Measurements from ENCODE around the gene APBA1. TPM values are rescaled to one million over a fixed set of nuclear protein-coding genes. Genes with fewer than 3 reads are reported as not detected.

Gene APBA1
- total RNA-seq, 1 donor from 2014 or later, result 4.3 TPM

DNA sequence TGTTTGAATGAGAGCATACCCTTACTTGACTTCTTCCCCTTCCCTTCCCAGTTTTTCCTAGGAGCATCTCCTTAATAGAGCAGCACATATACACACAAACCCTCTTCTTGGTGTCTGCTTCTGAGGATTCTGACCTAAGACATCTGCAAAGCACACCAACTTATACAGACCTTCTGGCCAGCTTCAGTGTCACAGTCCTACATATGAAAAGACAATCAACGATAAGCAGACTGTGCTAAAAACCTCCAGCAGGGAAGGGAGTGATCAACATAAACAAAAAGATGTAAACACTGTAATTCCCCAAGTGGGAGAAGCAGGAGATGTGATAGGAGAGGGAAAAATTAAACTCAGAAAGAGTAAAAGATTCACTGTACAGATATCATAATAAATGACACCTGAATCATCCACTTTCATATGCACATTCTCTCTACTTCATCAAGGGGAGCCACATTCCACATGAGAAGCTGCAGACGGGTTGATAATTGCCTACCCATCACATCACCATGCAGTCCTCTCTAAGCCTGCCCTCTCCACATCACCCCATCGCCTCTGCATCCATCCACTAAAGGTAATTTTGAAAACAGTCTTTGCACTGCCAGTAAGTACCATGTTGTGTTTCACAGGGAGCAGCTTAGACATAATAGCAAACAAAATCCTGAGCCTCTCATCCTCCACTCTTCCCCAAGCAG, 13.0 kb downstream of the APBA1 start:
- intact Hi-C loops (cut with DNase I), result no loop called here
- no peaks in the 10 kb centered on the region for H3K9me3 ChIP-seq
- H3K36me3 ChIP-seq, result no peaks in the 10 kb centered on the region
- no peak overlapping the region for H3K27ac ChIP-seq
- H3K4me3 ChIP-seq, result no peak overlapping the region
- no peak for ATAC-seq
- H3K27me3 ChIP-seq (ENCODE audit: low read depth), result no peaks in the 10 kb centered on the region
- TF ChIP-seq, protein P1, sequence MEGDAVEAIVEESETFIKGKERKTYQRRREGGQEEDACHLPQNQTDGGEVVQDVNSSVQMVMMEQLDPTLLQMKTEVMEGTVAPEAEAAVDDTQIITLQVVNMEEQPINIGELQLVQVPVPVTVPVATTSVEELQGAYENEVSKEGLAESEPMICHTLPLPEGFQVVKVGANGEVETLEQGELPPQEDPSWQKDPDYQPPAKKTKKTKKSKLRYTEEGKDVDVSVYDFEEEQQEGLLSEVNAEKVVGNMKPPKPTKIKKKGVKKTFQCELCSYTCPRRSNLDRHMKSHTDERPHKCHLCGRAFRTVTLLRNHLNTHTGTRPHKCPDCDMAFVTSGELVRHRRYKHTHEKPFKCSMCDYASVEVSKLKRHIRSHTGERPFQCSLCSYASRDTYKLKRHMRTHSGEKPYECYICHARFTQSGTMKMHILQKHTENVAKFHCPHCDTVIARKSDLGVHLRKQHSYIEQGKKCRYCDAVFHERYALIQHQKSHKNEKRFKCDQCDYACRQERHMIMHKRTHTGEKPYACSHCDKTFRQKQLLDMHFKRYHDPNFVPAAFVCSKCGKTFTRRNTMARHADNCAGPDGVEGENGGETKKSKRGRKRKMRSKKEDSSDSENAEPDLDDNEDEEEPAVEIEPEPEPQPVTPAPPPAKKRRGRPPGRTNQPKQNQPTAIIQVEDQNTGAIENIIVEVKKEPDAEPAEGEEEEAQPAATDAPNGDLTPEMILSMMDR (IDR thresholded peaks at IDR 0.05), result no peak
- H3K4me1 ChIP-seq, result no peaks in the 10 kb centered on the region
- no peak for DNase-seq

DNA sequence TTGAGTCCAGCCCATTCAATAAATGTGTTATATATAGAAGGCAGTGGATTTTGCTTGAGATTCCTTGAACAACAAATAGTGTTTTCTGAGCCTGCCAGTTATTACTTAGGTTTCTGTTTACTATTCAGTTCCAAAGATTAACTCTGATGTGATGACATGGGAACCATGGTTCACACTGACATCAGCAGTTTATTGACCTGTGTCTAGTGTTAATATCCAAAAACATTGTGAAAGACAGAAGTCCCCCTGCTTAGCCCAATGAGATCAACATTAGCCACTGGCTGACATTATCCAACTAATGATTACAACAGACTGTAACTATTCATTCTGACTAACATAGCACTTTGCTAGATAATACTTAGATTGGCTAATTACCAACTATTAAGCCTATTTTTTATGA, 14.9 kb downstream of the APBA1 start:
- Histone ChIP-seq H3K4me1 (no peaks in the 10 kb centered on the region), H3K27me3 (ENCODE audit: low read depth) (no peaks in the 10 kb centered on the region), H3K4me3 (no peak overlapping the region), H3K36me3 (no peaks in the 10 kb centered on the region), H3K9me3 (no peaks in the 10 kb centered on the region), H3K27ac (no peak overlapping the region)
- intact Hi-C loops (cut with DNase I), result no loop called here
- ATAC-seq, result no peak
- DNase-seq, result no peak
- TF ChIP-seq, protein P1 (IDR thresholded peaks at IDR 0.05), result no peak

DNA sequence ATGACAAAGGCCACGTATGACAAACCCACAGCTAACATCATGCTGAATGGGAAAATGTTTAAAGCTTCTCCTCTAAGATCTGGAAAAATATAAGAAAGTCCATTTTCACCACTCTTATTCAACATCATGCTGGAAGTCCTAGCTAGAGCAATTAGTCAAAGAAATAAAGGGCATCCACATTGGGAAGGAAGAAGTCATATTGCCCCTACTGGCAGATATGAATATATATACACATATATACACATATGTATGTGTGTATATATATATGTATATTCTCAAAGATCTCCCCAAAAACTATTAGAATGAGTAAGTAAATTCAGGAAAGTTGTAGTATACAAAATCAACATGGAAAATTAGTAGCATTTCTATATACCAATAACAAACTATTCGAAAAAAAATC, 17.1 kb downstream of the APBA1 start:
- no peaks in the 10 kb centered on the region for H3K4me1 ChIP-seq
- TF ChIP-seq, protein P1 (IDR thresholded peaks at IDR 0.05), result no peak
- H3K9me3 ChIP-seq, result no peaks in the 10 kb centered on the region
- no peaks in the 10 kb centered on the region for H3K36me3 ChIP-seq
- no peak overlapping the region for H3K27ac ChIP-seq
- ATAC-seq (no peak), DNase-seq (no peak)
- no peaks in the 10 kb centered on the region for H3K27me3 ChIP-seq (ENCODE audit: low read depth)
- intact Hi-C loops (cut with DNase I), result no loop called here
- no peak overlapping the region for H3K4me3 ChIP-seq

DNA sequence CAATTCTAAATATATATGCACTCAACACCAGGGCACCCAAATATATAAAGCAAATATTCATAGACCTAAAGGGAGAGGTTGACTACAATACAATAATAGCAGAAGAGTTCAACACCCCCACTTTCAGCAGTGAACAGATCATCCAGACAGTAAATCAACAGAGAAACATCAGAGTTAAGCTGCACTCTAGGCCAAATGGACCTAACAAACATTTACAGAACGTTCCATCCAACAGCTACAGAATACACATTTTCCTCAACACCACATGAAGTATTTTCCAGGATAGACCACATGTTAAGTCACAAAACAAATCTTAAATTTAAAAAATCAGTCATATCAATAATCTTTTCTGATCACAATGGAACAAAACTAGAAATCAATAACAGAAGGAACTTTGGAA, 18.9 kb downstream of the APBA1 start:
- Histone ChIP-seq H3K4me3 (no peak overlapping the region), H3K27ac (no peak overlapping the region), H3K27me3 (ENCODE audit: low read depth) (no peaks in the 10 kb centered on the region), H3K36me3 (no peaks in the 10 kb centered on the region), H3K9me3 (no peaks in the 10 kb centered on the region), H3K4me1 (no peaks in the 10 kb centered on the region)
- ATAC-seq (no peak), DNase-seq (no peak)
- TF ChIP-seq, protein P1 (IDR thresholded peaks at IDR 0.05), result no peak
- intact Hi-C loops (cut with DNase I), result no loop called here

DNA sequence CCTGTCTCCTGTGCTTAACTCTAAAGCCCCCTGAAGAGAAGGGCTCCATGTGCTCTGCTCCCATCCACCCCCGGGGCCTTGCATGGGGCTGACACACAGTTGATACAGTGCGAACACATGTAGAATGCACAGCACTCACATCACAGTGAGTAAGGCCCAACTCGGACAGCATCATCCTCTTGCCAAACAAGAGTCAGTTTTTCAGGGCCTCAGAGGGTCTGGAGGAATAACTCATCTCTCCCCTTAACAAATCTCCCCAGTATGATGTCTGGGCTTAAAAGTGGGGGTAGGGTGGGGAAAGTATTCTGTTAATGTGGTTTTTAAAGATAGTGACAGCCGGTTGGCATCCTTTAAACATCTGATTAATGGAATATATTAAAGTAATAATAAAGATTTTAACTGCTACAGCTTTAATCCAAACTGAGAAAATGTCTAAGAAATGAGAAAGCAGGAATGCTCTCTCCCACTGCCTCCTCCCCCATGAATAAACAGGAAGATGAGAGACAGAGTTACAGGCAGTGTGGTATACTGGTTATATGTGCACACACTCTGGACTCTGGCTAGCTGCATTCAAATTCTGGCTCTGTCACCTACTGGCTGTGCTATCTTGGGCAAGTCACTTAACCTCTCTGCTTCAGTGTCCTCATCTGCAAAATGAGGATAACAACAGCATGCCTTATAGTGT, 22.5 kb downstream of the APBA1 start:
- no peaks in the 10 kb centered on the region for H3K4me1 ChIP-seq
- H3K4me3 ChIP-seq, result no peak overlapping the region
- H3K36me3 ChIP-seq, result no peaks in the 10 kb centered on the region
- no peak for ATAC-seq
- no peak overlapping the region for H3K27ac ChIP-seq
- no peak for DNase-seq
- H3K27me3 ChIP-seq (ENCODE audit: low read depth), result no peaks in the 10 kb centered on the region
- TF ChIP-seq, protein P1 (IDR thresholded peaks at IDR 0.05), result no peak
- intact Hi-C loops (cut with DNase I), result no loop called here
- no peaks in the 10 kb centered on the region for H3K9me3 ChIP-seq
